ENCODE data around the gene TLE2.

TLE2 gene

GRCh38 chr19:3029065-3029923 is at the start of gene TLE2:
TSS of gene TLE2 (minus strand) at chr19:3029280. CDS start at chr19:3028904, 376 bp downstream.
- DNase-seq = no peak

- peak; percentile 28 for DNase-seq
These were observed 46.7 kb upstream of the TLE2 start for GRCh38 chr19:3075605-3076431.

- no peak for DNase-seq
These were observed 45.0 kb upstream of the TLE2 start for GRCh38 chr19:3073931-3074595.

- DNase-seq = no peak
These were observed 44.1 kb upstream of the TLE2 start for GRCh38 chr19:3073159-3073563.

- DNase-seq = no peak
These were observed 42.7 kb upstream of the TLE2 start for GRCh38 chr19:3071768-3072167.

GRCh38 chr19:3068071-3068470 is 39.0 kb upstream of the TLE2 start:
- DNase-seq = no peak

GRCh38 chr19:3067563-3067962 is 38.5 kb upstream of the TLE2 start:
- no peak for DNase-seq

GRCh38 chr19:3066482-3067049 is 37.5 kb upstream of the TLE2 start:
- no peak for DNase-seq

- no peak for DNase-seq
These were observed 36.7 kb upstream of the TLE2 start for GRCh38 chr19:3065675-3066357.

- DNase-seq = no peak
These were observed 34.9 kb upstream of the TLE2 start for GRCh38 chr19:3064011-3064330.

- peak; percentile 39 for DNase-seq
These were observed 33.4 kb upstream of the TLE2 start, which contains the start of gene TLE5 for GRCh38 chr19:3062165-3063105. TSS of gene TLE5 (minus strand) at chr19:3062495. CDS start at chr19:3062200, 295 bp downstream.

GRCh38 chr19:3061182-3062161 is 32.4 kb upstream of the TLE2 start:
- DNase-seq = no peak

GRCh38 chr19:3060857-3061181 is 31.7 kb upstream of the TLE2 start:
- no peak for DNase-seq

- no peak for DNase-seq
These were observed 30.6 kb upstream of the TLE2 start for GRCh38 chr19:3059653-3060052.

- no peak for DNase-seq
These were observed 29.8 kb upstream of the TLE2 start for GRCh38 chr19:3058821-3059314.

GRCh38 chr19:3058009-3058820 is 29.1 kb upstream of the TLE2 start:
- no peak for DNase-seq

- DNase-seq = no peak
These were observed 28.2 kb upstream of the TLE2 start for GRCh38 chr19:3057275-3057714.

- DNase-seq = no peak
These were observed 27.5 kb upstream of the TLE2 start for GRCh38 chr19:3056417-3057088.

Data from NK-92 treated with Interleukin-12 subunit alpha and Interleukin-12 subunit beta, amount 100 ng/mL, for 24 hours (cell line).